Measurements from ENCODE around the gene SIAH2. TPM values are rescaled to one million over a fixed set of nuclear protein-coding genes. Genes with fewer than 3 reads are reported as not detected.

SIAH2 gene
- total and polyA plus RNA-seq, 9 of the 15 experiments (the other 6 are each of a cell fraction or from before 2014, with no cell fraction given) = 4.8 to 39.0 (median 29.9) TPM

DNA sequence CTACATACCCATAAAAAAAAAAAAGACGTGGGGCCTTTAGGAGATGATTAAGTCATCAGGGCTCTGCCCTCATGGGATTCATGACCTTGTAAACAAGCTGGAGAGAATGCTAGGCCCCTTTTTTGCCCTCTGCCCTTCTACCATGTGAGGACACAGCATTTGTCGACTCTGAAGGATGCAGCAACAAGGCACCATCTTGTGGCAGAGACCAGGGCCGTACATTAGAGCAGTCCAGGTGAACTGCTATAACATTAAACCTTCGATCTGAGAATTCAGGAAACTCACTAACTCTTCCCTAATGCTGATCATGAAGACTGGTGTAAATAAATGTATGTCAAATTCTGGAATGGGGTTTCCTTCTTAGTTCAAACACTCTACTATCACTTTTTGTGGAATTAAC is 30.7 kb upstream of the SIAH2 start:
- H3K27me3 ChIP-seq (ENCODE audit: control insufficient read depth in 2 of 2, insufficient read depth in 2 of 2, low read length in 2 of 2) = peaks cover 11 to 13% of the 10 kb centered on the region in 2 experiments; a peak in 4 of 5 replicates
- POLR2A ChIA-PET = no interaction called here
- H3K36me3 ChIP-seq (ENCODE audit: control insufficient read depth, insufficient read depth, low read length) = no peaks in the 10 kb centered on the region
- ATAC-seq = peak; percentile 60; the same call in 2 of the 3 replicates
- no peak for DNase-seq (ENCODE audit: extremely low read depth in 1 of 4, low spot score in 3 of 4)
- FAIRE-seq = no peak
- CTCF ChIA-PET (ENCODE audit: low intra/inter-chr PET ratio) = interaction anchor here (0.6 to 1.3 kb wide), 3 partner anchors 48 to 72 kb away, joined by 3 to 4 read pairs (median 3); no protein-coding TSS in a partner anchor
- TF ChIP-seq, protein P1, sequence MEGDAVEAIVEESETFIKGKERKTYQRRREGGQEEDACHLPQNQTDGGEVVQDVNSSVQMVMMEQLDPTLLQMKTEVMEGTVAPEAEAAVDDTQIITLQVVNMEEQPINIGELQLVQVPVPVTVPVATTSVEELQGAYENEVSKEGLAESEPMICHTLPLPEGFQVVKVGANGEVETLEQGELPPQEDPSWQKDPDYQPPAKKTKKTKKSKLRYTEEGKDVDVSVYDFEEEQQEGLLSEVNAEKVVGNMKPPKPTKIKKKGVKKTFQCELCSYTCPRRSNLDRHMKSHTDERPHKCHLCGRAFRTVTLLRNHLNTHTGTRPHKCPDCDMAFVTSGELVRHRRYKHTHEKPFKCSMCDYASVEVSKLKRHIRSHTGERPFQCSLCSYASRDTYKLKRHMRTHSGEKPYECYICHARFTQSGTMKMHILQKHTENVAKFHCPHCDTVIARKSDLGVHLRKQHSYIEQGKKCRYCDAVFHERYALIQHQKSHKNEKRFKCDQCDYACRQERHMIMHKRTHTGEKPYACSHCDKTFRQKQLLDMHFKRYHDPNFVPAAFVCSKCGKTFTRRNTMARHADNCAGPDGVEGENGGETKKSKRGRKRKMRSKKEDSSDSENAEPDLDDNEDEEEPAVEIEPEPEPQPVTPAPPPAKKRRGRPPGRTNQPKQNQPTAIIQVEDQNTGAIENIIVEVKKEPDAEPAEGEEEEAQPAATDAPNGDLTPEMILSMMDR (IDR thresholded peaks at IDR 0.05 in 2 of 3, conservative IDR thresholded peaks at IDR 0.05 in 1 of 3; ENCODE audit: insufficient read depth in 2 of 3, low read depth in 1 of 3, low read length in 3 of 3) = peak in 2 of 3 experiments; percentile 19 to 21; a peak in 2 of 6 replicates
- TF ChIP-seq, protein P2, sequence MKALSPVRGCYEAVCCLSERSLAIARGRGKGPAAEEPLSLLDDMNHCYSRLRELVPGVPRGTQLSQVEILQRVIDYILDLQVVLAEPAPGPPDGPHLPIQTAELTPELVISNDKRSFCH (CRISPR knock-in tag; IDR thresholded peaks at IDR 0.05) = no peak
- TF ChIP-seq, protein P2 (tag; IDR thresholded peaks at IDR 0.05) = no peak
- TF ChIP-seq RBM17 (IDR thresholded peaks at IDR 0.05; ENCODE audit: borderline replicate concordance, low read depth, low read length) (no peak), HDAC3 (IDR thresholded peaks at IDR 0.05; ENCODE audit: borderline replicate concordance, partially characterized antibody) (no peak), HDAC1 (IDR thresholded peaks at IDR 0.05) (no peak)
- TF ChIP-seq, protein P3, sequence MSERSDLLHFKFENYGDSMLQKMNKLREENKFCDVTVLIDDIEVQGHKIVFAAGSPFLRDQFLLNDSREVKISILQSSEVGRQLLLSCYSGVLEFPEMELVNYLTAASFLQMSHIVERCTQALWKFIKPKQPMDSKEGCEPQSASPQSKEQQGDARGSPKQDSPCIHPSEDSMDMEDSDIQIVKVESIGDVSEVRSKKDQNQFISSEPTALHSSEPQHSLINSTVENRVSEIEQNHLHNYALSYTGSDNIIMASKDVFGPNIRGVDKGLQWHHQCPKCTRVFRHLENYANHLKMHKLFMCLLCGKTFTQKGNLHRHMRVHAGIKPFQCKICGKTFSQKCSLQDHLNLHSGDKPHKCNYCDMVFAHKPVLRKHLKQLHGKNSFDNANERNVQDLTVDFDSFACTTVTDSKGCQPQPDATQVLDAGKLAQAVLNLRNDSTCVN (CRISPR knock-in tag; IDR thresholded peaks at IDR 0.05) = no peak
- TF ChIP-seq, protein P4, sequence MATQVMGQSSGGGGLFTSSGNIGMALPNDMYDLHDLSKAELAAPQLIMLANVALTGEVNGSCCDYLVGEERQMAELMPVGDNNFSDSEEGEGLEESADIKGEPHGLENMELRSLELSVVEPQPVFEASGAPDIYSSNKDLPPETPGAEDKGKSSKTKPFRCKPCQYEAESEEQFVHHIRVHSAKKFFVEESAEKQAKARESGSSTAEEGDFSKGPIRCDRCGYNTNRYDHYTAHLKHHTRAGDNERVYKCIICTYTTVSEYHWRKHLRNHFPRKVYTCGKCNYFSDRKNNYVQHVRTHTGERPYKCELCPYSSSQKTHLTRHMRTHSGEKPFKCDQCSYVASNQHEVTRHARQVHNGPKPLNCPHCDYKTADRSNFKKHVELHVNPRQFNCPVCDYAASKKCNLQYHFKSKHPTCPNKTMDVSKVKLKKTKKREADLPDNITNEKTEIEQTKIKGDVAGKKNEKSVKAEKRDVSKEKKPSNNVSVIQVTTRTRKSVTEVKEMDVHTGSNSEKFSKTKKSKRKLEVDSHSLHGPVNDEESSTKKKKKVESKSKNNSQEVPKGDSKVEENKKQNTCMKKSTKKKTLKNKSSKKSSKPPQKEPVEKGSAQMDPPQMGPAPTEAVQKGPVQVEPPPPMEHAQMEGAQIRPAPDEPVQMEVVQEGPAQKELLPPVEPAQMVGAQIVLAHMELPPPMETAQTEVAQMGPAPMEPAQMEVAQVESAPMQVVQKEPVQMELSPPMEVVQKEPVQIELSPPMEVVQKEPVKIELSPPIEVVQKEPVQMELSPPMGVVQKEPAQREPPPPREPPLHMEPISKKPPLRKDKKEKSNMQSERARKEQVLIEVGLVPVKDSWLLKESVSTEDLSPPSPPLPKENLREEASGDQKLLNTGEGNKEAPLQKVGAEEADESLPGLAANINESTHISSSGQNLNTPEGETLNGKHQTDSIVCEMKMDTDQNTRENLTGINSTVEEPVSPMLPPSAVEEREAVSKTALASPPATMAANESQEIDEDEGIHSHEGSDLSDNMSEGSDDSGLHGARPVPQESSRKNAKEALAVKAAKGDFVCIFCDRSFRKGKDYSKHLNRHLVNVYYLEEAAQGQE (IDR thresholded peaks at IDR 0.05; ENCODE audit: borderline replicate concordance) = no peak
- TF ChIP-seq, protein P4 (CRISPR knock-in tag; IDR thresholded peaks at IDR 0.05; ENCODE audit: low read depth) = no peak
- no peak overlapping the region for H3K9ac ChIP-seq (ENCODE audit: insufficient read depth in 1 of 2, low read depth in 2 of 2, low read length in 2 of 2)
- H3K4me1 ChIP-seq (replicated peaks in 1 of 2; ENCODE audit: control insufficient read depth in 2 of 2, insufficient read depth in 2 of 2, low read length in 2 of 2) = no peaks in the 10 kb centered on the region
- H3K9me1 ChIP-seq (ENCODE audit: control insufficient read depth, insufficient read depth, low read length) = no peaks in the 10 kb centered on the region
- BruUV-seq (replicated peaks) = no TSS peak
- peak overlapping the region; percentile 4; the same call in 1 of the 2 replicates for H2AFZ ChIP-seq (ENCODE audit: low read depth, low read length)
- no peak overlapping the region for H3K27ac ChIP-seq (ENCODE audit: extremely low read depth, low read depth, low read length)
- in situ Hi-C loops (cut with MboI) (loop anchor here (10.0 kb wide), 1 partner anchor 361 kb away; no protein-coding TSS in a partner anchor), intact Hi-C loops (cut with micrococcal nuclease) (no loop called here)
- H3K9me3 ChIP-seq (replicated peaks; ENCODE audit: control insufficient read depth, insufficient read depth, low read depth, low read length) = no peaks in the 10 kb centered on the region
- no peak overlapping the region for H3K4me2 ChIP-seq (ENCODE audit: insufficient read depth, low read length)
- 13% methylated on average over 4 of the region's 4 CpGs for WGBS (ENCODE audit: insufficient coverage, low coverage, missing lambda C conversion rate)
- no peaks in the 10 kb centered on the region for H4K20me1 ChIP-seq (replicated peaks; ENCODE audit: control insufficient read depth, insufficient read depth, low read length)
- no peaks in the 10 kb centered on the region for H3K79me2 ChIP-seq (ENCODE audit: control insufficient read depth, insufficient read depth, low read length)
- H3K4me3 ChIP-seq = no peak overlapping the region
